H9 (cell line): ENCODE measurements around the gene ARHGEF9. TPM values are rescaled to one million over a fixed set of nuclear protein-coding genes. Genes with fewer than 3 reads are reported as not detected.

Experiments used
- DNase-seq: peaks from one replicate; pipeline ENCODE4 v3.0.0-alpha.2; 2017
- H2AFZ ChIP-seq: one replicate; pipeline ENCODE4 v1.6.1; 2013; ENCODE audit warnings: mild to moderate bottlenecking, low read length, control low read depth, moderate library complexity
- H2AK5ac ChIP-seq: 2 replicates; pipeline ENCODE4 v1.6.1; 2013; ENCODE audit warnings: low read length, control low read depth, mixed read lengths; ENCODE audit not compliant: insufficient read length
- H2BK120ac ChIP-seq: one replicate; pipeline ENCODE4 v1.6.1; 2013; ENCODE audit warnings: low read depth, mild to moderate bottlenecking, low read length, control low read depth, inconsistent platforms; ENCODE audit not compliant: poor library complexity, severe bottlenecking
- H2BK12ac ChIP-seq: 2 replicates; pipeline ENCODE4 v1.6.1; 2013; ENCODE audit warnings: low read length, control low read depth, mixed read lengths, low read depth; ENCODE audit not compliant: insufficient read length
- H2BK15ac ChIP-seq: 2 replicates; pipeline ENCODE4 v1.6.1; 2013; ENCODE audit warnings: low read depth, low read length, control low read depth
- H2BK20ac ChIP-seq: one replicate; pipeline ENCODE4 v1.6.1; 2013; ENCODE audit warnings: low read depth, mild to moderate bottlenecking, low read length, control low read depth, inconsistent platforms; ENCODE audit not compliant: poor library complexity, severe bottlenecking
- H2BK5ac ChIP-seq: 2 replicates; pipeline ENCODE4 v1.6.1; 2013; ENCODE audit warnings: low read length, control low read depth, mixed read lengths; ENCODE audit not compliant: insufficient read length
- H3K14ac ChIP-seq: 2 replicates; pipeline ENCODE4 v1.6.1; 2013; ENCODE audit warnings: low read length, control low read depth; ENCODE audit not compliant: insufficient read depth
- H3K18ac ChIP-seq: 2 replicates; pipeline ENCODE4 v1.6.1; 2013; ENCODE audit warnings: low read depth, mild to moderate bottlenecking, mixed read lengths, low read length, control low read depth; ENCODE audit not compliant: insufficient read length
- H3K23ac ChIP-seq: 2 replicates; pipeline ENCODE4 v1.6.1; 2013; ENCODE audit warnings: low read length, control low read depth, mixed read lengths, low read depth; ENCODE audit not compliant: insufficient read length
- H3K23me2 ChIP-seq: 2 replicates; pipeline ENCODE4 v1.6.1; 2013; ENCODE audit warnings: low read depth, mild to moderate bottlenecking, mixed read lengths, low read length, control low read depth; ENCODE audit not compliant: insufficient read length, poor library complexity, severe bottlenecking
- H3K27ac ChIP-seq: 2 replicates; pipeline ENCODE4 v1.5.1; 2013; ENCODE audit warnings: low read length, control low read depth, mixed read lengths, low read depth; ENCODE audit not compliant: insufficient read length
- H3K27me3 ChIP-seq: 2 replicates; pipeline ENCODE4 v1.6.1; 2013; ENCODE audit warnings: low read length, control low read depth, inconsistent platforms; ENCODE audit not compliant: insufficient read depth
- H3K4ac ChIP-seq: 2 replicates; pipeline ENCODE4 v1.6.1; 2013; ENCODE audit warnings: low read depth, mild to moderate bottlenecking, control low read depth, inconsistent platforms, low read length, moderate library complexity
- H3K4me1 ChIP-seq: 2 replicates; pipeline ENCODE4 v1.6.1; 2013; ENCODE audit warnings: low read length, control low read depth, inconsistent platforms; ENCODE audit not compliant: insufficient read depth
- H3K4me2 ChIP-seq: 2 replicates; pipeline ENCODE4 v1.6.1; 2013; ENCODE audit warnings: low read length, control low read depth, mixed read lengths; ENCODE audit not compliant: insufficient read length, insufficient read depth
- H3K56ac ChIP-seq: 2 replicates; pipeline ENCODE4 v1.6.1; 2013; ENCODE audit warnings: low read depth, mild to moderate bottlenecking, mixed read lengths, low read length, control low read depth; ENCODE audit not compliant: insufficient read length
- H3K79me1 ChIP-seq: 2 replicates; pipeline ENCODE4 v1.6.1; 2013; ENCODE audit warnings: low read depth, mild to moderate bottlenecking, moderate library complexity, low read length, control low read depth, inconsistent platforms; ENCODE audit not compliant: insufficient read depth, poor library complexity, severe bottlenecking
- H3K79me2 ChIP-seq: 2 replicates; pipeline ENCODE4 v1.6.1; 2013; ENCODE audit warnings: low read length, control low read depth, inconsistent platforms; ENCODE audit not compliant: insufficient read depth
- H3K9ac ChIP-seq: 2 replicates; pipeline ENCODE4 v1.6.1; 2013; ENCODE audit warnings: low read length, control low read depth, mixed read lengths; ENCODE audit not compliant: insufficient read length; ENCODE audit errors: extremely low read depth
- H3K9me3 ChIP-seq: one replicate; pipeline ENCODE4 v1.6.1; 2013; ENCODE audit warnings: low read depth, low read length, inconsistent platforms; ENCODE audit not compliant: control insufficient read depth
- H3T11ph ChIP-seq: one replicate; pipeline ENCODE4 v1.6.1; 2013; ENCODE audit warnings: mild to moderate bottlenecking, low read length, control low read depth, inconsistent platforms
- H4K20me1 ChIP-seq: one replicate; pipeline ENCODE4 v1.6.1; 2013; ENCODE audit not compliant: control insufficient read depth, insufficient read length, insufficient read depth
- H4K5ac ChIP-seq: 2 replicates; pipeline ENCODE4 v1.6.1; 2013; ENCODE audit warnings: low read depth, mild to moderate bottlenecking, mixed read lengths, low read length, control low read depth; ENCODE audit not compliant: insufficient read length
- H4K8ac ChIP-seq: replicated peaks from 2 replicates; pipeline ENCODE4 v1.6.1; 2013; ENCODE audit warnings: low read length, control low read depth, mixed read lengths, low read depth; ENCODE audit not compliant: insufficient read length
- H4K91ac ChIP-seq: 2 replicates; pipeline ENCODE4 v1.6.1; 2013; ENCODE audit warnings: low read depth, mild to moderate bottlenecking, moderate library complexity, mixed read lengths, low read length, control low read depth; ENCODE audit not compliant: insufficient read length
- H3K27ac Mint-ChIP-seq, 3 experiments: 2 replicates in 2 of 3; 3 replicates in 1 of 3; pipeline ENCODE4 v1.8.0; 2020 to 2021; ENCODE audit warnings: mixed read lengths in 3 of 3, mild to moderate bottlenecking in 1 of 3, moderate library complexity in 1 of 3
- H3K27me3 Mint-ChIP-seq: 2 replicates; pipeline ENCODE4 v1.8.0; 2021; ENCODE audit warnings: low read depth, mild to moderate bottlenecking, moderate library complexity, mixed read lengths
- H3K36me3 Mint-ChIP-seq, 3 experiments: 2 replicates in 2 of 3; 3 replicates in 1 of 3; pipeline ENCODE4 v1.8.0; 2020 to 2021; ENCODE audit warnings: low read depth in 3 of 3, mixed read lengths in 3 of 3; ENCODE audit not compliant: insufficient read depth in 1 of 3
- H3K4me1 Mint-ChIP-seq, 2 experiments: 2 replicates each; pipeline ENCODE4 v1.8.0; 2020; ENCODE audit warnings: mixed read lengths in 2 of 2
- H3K4me3 Mint-ChIP-seq, 2 experiments: 2 replicates in 1 of 2; 3 replicates in 1 of 2; pipeline ENCODE4 v1.8.0; 2020 to 2021; ENCODE audit warnings: mild to moderate bottlenecking in 2 of 2, mixed read lengths in 2 of 2, moderate library complexity in 1 of 2
- H3K9me3 Mint-ChIP-seq, 2 experiments: 2 replicates in 1 of 2; 3 replicates in 1 of 2; pipeline ENCODE4 v1.8.0; 2020; ENCODE audit warnings: mild to moderate bottlenecking in 2 of 2, mixed read lengths in 2 of 2, moderate library complexity in 1 of 2
- WGBS: extraction: QIAGEN DNeasy Blood & Tissue Kit; methylation state at CpG from one replicate; pipeline ENCODE4 v1.1.7; 2013; ENCODE audit warnings: missing lambda C conversion rate, low lambda C conversion rate, mixed read lengths; ENCODE audit not compliant: insufficient read length; ENCODE audit errors: extremely low coverage; 5-methylcytosine and 5-hydroxymethylcytosine counted together
- total RNA-seq: library from RNA; stranded (reverse); gene quantifications from 2 replicates; pipeline ENCODE4 v1.2.1, GENCODE V29; 2021
- TF ChIP-seq, protein P1 (sequence below): fragments of 200-600 bp; sonication (generic); conservative IDR thresholded peaks from 3 replicates; pipeline ENCODE4 v1.8.0; 2021; ENCODE audit warnings: antibody characterized with exemption, mild to moderate bottlenecking

The ARHGEF9 gene
- total RNA-seq, 1 experiment from 2014 or later: 26.4 TPM

DNA sequence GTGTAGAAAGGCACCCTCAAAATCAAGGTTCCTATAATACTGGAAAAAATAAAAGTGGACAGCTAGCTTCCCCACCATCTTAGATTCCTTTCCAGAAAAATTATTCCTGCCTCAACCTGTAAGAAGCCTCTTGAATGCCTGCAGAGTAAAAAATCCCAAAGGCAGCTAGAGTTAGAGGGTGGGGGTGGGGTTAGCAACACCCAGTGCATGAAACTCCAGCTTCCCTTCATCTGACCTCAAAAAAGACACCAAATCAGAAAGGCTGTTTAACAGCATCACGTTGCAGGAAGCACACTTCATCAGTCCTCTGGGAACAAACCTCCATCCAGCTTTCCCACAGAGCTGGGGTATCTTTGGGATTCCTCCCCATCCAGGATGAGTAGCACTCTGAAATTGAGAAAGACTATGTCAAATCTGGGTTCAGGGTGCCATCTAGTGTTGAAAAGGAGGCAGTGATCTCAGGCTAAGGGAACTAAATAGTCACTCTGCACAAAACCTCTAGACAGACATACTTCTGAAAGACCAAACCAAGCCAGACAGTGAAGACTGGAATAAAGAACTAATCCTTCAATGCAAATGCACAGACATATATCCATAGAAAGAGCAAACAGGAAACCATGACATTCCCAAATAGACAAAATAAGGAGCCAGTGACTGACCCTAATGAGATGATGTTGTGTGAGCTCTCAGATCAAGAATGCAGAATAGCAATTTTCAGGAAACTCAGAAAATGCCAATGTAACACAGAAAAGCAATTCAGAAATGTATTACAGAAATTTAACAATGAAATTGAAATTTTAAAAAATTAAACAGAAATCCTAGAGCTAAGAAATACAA, 97.9 kb downstream of the ARHGEF9 start:
- Histone ChIP-seq H2BK12ac (no peak overlapping the region), H3K23me2 (no peaks in the 10 kb centered on the region), H3K4me1 (no peaks in the 10 kb centered on the region), H3K56ac (no peak overlapping the region), H3T11ph (no peak overlapping the region), H3K4me2 (no peak overlapping the region), H2BK120ac (no peak overlapping the region), H3K79me2 (no peaks in the 10 kb centered on the region), H2AK5ac (no peak overlapping the region), H3K23ac (no peak overlapping the region), H2BK5ac (no peak overlapping the region), H3K9me3 (no peaks in the 10 kb centered on the region), H3K4ac (no peak overlapping the region), H4K91ac (no peak overlapping the region), H4K5ac (no peak overlapping the region), H3K27me3 (no peaks in the 10 kb centered on the region), H3K18ac (no peak overlapping the region), H2AFZ (no peak overlapping the region), H4K20me1 (no peaks in the 10 kb centered on the region), H2BK15ac (no peak overlapping the region), H3K27ac (no peak overlapping the region), H3K9ac (no peak overlapping the region), H4K8ac (no peak overlapping the region), H3K14ac (no peak overlapping the region), H2BK20ac (no peak overlapping the region), H3K79me1 (no peaks in the 10 kb centered on the region)
- Mint-ChIP-seq H3K4me3 (no peak overlapping the region), H3K9me3 (peaks cover 61 to 69% of the 10 kb centered on the region in 2 experiments), H3K36me3 (peaks cover 18 to 32% (median 23%) of the 10 kb centered on the region in 3 experiments), H3K27ac (no peak overlapping the region), H3K27me3 (no peaks in the 10 kb centered on the region), H3K4me1 (no peaks in the 10 kb centered on the region; a peak in 1 of 4 replicates)
- WGBS: no CpG with 5 or more reads among the region's 1 CpG
- peak; percentile 26 for DNase-seq
- TF ChIP-seq, protein P1, sequence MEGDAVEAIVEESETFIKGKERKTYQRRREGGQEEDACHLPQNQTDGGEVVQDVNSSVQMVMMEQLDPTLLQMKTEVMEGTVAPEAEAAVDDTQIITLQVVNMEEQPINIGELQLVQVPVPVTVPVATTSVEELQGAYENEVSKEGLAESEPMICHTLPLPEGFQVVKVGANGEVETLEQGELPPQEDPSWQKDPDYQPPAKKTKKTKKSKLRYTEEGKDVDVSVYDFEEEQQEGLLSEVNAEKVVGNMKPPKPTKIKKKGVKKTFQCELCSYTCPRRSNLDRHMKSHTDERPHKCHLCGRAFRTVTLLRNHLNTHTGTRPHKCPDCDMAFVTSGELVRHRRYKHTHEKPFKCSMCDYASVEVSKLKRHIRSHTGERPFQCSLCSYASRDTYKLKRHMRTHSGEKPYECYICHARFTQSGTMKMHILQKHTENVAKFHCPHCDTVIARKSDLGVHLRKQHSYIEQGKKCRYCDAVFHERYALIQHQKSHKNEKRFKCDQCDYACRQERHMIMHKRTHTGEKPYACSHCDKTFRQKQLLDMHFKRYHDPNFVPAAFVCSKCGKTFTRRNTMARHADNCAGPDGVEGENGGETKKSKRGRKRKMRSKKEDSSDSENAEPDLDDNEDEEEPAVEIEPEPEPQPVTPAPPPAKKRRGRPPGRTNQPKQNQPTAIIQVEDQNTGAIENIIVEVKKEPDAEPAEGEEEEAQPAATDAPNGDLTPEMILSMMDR: peak; percentile 73
